PC-9 (cell line): ENCODE data around the gene BUD13.

Source experiments
- EZH2 ChIP-seq: fragments of 200-600 bp; sonication (generic); IDR thresholded peaks from 2 replicates; pipeline ENCODE4 v1.8.0; 2017; ENCODE audit warnings: antibody characterized with exemption, low read depth
- TF ChIP-seq, protein P1 (sequence below): fragments of 200-600 bp; sonication (generic); conservative IDR thresholded peaks from 2 replicates; pipeline ENCODE4 v1.6.1; 2017; ENCODE audit warnings: mixed run types, antibody characterized with exemption, mild to moderate bottlenecking, moderate library complexity

DNA sequence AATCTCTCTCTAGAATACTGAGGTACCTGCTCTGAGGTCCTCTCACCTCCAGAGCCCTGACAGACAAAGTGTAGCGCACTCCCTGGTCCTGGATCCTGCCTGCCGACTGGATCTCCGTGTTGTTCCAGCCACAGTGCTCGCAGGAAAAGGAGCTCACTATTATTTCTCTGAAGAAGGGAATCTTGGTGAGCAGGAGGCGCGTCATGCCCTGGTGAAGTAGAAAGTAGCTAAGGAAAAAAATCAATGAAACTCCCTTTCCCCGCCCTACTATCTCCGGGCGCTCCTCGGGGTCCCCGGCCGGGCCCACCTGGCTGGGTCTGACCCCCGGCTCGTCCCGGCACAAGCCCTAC, 14.6 kb upstream of the BUD13 start:
- TF ChIP-seq, protein P1, sequence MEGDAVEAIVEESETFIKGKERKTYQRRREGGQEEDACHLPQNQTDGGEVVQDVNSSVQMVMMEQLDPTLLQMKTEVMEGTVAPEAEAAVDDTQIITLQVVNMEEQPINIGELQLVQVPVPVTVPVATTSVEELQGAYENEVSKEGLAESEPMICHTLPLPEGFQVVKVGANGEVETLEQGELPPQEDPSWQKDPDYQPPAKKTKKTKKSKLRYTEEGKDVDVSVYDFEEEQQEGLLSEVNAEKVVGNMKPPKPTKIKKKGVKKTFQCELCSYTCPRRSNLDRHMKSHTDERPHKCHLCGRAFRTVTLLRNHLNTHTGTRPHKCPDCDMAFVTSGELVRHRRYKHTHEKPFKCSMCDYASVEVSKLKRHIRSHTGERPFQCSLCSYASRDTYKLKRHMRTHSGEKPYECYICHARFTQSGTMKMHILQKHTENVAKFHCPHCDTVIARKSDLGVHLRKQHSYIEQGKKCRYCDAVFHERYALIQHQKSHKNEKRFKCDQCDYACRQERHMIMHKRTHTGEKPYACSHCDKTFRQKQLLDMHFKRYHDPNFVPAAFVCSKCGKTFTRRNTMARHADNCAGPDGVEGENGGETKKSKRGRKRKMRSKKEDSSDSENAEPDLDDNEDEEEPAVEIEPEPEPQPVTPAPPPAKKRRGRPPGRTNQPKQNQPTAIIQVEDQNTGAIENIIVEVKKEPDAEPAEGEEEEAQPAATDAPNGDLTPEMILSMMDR: no peak
- no peak for TF ChIP-seq EZH2
